ENCODE data around the gene PDLIM5. TPM values are rescaled to one million over a fixed set of nuclear protein-coding genes. Genes with fewer than 3 reads are reported as not detected.

PDLIM5 gene
- total RNA-seq, 2 experiments from 2014 or later: 14.8 to 18.3 TPM

DNA sequence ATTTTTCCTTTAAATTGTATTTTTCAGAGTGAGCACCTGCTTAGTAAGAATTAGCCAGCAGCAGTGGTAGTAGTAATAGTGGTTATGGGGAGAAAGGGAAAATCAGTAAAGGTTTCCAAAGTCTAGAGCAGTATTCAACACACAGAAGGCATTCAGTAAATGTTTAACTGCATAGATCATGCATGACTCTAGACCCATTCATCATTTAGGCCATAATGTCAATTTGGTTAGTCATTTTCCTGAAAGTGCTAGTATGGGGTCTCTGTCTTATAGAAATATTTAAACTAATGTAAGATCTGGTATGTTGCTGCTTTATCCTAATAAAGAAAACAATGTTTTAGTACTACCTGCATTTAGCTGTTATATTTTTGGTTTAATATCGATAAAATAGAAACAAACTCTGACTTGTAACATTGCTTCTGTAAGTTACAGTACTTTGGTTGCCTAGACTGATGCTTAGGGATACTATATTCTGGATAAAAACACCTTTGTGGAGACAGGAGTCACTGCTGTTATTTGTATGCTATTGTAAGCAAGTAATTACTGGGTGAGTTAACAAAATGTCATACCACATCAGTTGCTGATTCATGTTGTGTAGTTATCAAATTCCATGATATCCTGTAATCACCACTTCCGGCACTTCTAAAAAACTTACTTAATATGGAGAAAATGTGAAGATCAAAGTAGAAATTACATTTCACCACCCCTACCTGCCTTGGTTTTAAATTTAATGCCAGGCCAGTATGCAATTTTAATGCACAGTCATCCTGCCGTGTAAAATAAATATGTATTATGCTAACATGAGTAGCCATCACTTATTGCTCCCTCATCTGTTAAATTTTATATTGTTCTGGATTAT is 190.2 kb downstream of the PDLIM5 start:
- intact Hi-C loops (cut with micrococcal nuclease): no loop called here
- TF ChIP-seq, protein P1, sequence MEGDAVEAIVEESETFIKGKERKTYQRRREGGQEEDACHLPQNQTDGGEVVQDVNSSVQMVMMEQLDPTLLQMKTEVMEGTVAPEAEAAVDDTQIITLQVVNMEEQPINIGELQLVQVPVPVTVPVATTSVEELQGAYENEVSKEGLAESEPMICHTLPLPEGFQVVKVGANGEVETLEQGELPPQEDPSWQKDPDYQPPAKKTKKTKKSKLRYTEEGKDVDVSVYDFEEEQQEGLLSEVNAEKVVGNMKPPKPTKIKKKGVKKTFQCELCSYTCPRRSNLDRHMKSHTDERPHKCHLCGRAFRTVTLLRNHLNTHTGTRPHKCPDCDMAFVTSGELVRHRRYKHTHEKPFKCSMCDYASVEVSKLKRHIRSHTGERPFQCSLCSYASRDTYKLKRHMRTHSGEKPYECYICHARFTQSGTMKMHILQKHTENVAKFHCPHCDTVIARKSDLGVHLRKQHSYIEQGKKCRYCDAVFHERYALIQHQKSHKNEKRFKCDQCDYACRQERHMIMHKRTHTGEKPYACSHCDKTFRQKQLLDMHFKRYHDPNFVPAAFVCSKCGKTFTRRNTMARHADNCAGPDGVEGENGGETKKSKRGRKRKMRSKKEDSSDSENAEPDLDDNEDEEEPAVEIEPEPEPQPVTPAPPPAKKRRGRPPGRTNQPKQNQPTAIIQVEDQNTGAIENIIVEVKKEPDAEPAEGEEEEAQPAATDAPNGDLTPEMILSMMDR (IDR thresholded peaks at IDR 0.05): no peak
- Mint-ChIP-seq H3K4me3 (no peak overlapping the region), H3K27me3 (no peaks in the 10 kb centered on the region), H3K36me3 (ENCODE audit: low read depth) (peaks cover 2% of the 10 kb centered on the region), H3K4me1 (ENCODE audit: low read depth) (no peaks in the 10 kb centered on the region), H3K27ac (no peak overlapping the region), H3K9me3 (no peaks in the 10 kb centered on the region)
- DNase-seq: no peak
- ATAC-seq: no peak
- ChIA-PET CTCF (no interaction called here), POLR2A (no interaction called here)

DNA sequence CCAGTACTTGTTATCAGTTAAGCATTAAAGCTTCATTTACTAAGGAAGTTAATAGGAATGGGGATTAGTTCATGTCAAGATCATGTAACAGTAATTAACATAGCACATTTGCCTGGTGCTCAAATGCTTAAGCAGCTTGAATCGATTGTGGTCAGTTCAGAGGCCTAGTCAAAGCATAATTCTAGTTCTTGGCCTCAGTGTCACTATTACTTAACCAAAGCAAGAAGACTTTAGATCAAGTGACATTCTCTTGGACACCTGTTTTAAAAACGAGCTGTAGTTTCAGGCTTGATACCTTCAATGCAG is 190.8 kb downstream of the PDLIM5 start:
- intact Hi-C loops (cut with micrococcal nuclease): no loop called here
- Mint-ChIP-seq H3K9me3 (no peaks in the 10 kb centered on the region), H3K4me3 (no peak overlapping the region), H3K4me1 (ENCODE audit: low read depth) (no peaks in the 10 kb centered on the region), H3K27me3 (no peaks in the 10 kb centered on the region), H3K27ac (no peak overlapping the region), H3K36me3 (ENCODE audit: low read depth) (peaks cover 2% of the 10 kb centered on the region)
- ChIA-PET CTCF (no interaction called here), POLR2A (no interaction called here)
- TF ChIP-seq, protein P1 (IDR thresholded peaks at IDR 0.05): no peak
- no peak for DNase-seq
- ATAC-seq: no peak

DNA sequence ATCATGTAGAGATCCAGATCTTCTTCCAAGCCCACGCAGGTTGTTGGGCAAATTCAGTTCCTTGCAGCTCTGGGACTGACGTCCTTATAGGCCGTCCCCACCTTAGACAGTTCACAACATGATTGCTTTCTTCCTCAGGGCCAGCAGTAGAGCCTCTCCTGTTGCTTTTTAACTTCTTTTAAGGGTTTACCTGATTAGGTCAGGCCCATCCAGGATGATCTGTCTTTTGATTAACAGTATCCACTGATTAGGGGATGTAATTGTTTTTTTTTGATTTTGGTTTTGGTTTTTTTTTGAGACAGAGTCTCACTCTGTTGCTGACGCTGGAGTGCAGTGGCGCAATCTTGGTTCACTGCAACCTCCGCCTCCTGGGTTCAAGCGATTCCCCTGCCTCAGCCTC is 197.0 kb downstream of the PDLIM5 start:
- ATAC-seq (no peak), DNase-seq (no peak)
- POLR2A ChIA-PET: no interaction called here
- intact Hi-C loops (cut with micrococcal nuclease): no loop called here
- H3K27ac Mint-ChIP-seq: no peak overlapping the region
- H3K4me1 Mint-ChIP-seq (ENCODE audit: low read depth): no peaks in the 10 kb centered on the region
- H3K9me3 Mint-ChIP-seq: no peaks in the 10 kb centered on the region
- H3K36me3 Mint-ChIP-seq (ENCODE audit: low read depth): peaks cover 2% of the 10 kb centered on the region
- H3K4me3 Mint-ChIP-seq: no peak overlapping the region
- TF ChIP-seq, protein P1 (IDR thresholded peaks at IDR 0.05): no peak
- CTCF ChIA-PET: no interaction called here
- no peaks in the 10 kb centered on the region for H3K27me3 Mint-ChIP-seq

DNA sequence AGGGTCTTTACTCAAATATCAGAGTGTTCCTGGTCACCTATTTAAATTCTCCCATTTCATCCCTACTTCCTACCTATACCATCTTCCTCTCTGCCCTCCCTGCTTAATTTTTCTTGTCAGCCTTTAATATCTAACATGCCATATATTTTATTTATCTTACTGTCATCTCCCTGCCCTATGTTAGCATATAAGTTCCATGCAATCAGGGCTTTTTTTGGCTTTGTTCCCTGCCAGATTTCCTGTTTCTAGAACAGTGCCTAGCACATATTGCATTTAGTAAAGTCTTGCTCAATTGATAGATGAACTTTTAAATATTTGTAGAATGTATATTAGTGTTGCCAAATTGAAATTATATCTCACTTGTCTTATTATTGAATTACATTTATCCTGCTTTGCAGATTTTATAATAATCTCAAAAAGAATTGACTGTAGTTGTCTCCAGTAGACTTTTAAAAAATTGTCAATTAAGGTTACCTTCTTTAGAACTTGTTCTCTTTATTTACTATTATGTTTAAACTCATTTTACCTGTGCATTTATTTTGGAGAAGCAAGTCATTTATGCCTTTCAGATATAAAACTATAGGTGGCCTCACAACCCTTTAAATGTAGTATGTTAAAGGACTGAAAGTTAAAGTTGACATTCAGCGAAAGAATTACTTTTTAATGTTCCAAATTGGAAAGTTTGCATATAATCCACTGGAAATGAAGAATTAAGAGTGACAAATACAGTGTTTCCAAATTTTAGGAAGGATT is 197.8 kb downstream of the PDLIM5 start:
- no peak overlapping the region for H3K4me3 Mint-ChIP-seq
- H3K4me1 Mint-ChIP-seq (ENCODE audit: low read depth): no peaks in the 10 kb centered on the region
- no peak overlapping the region for H3K27ac Mint-ChIP-seq
- H3K27me3 Mint-ChIP-seq: no peaks in the 10 kb centered on the region
- H3K9me3 Mint-ChIP-seq: no peaks in the 10 kb centered on the region
- POLR2A ChIA-PET: no interaction called here
- H3K36me3 Mint-ChIP-seq (ENCODE audit: low read depth): peaks cover 2% of the 10 kb centered on the region
- intact Hi-C loops (cut with micrococcal nuclease): no loop called here
- TF ChIP-seq, protein P1 (IDR thresholded peaks at IDR 0.05): no peak
- CTCF ChIA-PET: no interaction called here
- no peak for DNase-seq
- ATAC-seq: no peak

DNA sequence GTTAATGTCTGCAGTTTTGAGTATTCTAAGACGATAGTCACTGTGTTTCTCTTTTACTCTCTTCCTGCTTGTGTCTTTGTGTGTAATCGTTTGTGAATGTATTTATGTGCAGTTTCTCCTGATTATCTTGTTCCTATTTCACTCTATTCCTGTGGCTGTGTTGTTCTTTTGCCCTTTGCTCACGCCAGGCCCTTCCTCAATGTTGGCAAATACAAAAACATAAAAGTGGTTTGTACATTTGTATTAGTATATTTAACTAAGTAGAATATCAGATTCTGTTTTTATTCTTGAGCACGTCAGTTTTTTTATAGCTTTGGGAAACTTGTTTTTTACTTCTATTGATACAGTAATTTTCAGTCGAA is 198.4 kb downstream of the PDLIM5 start:
- no peak for DNase-seq
- no peak for ATAC-seq
- TF ChIP-seq, protein P1 (IDR thresholded peaks at IDR 0.05): no peak
- POLR2A ChIA-PET: no interaction called here
- Mint-ChIP-seq H3K4me1 (ENCODE audit: low read depth) (no peaks in the 10 kb centered on the region), H3K9me3 (no peaks in the 10 kb centered on the region), H3K36me3 (ENCODE audit: low read depth) (no peaks in the 10 kb centered on the region), H3K4me3 (no peak overlapping the region), H3K27ac (no peak overlapping the region), H3K27me3 (no peaks in the 10 kb centered on the region)
- intact Hi-C loops (cut with micrococcal nuclease): no loop called here
- CTCF ChIA-PET: no interaction called here

Measured in activated CD8-positive, alpha-beta T cell treated with anti-CD3 and anti-CD28 coated beads for 36 hours (primary cell).